HEK293 (cell line): Measurements from ENCODE around the gene IL10RB.

Source experiments
- AEBP2 ChIP-seq: fragments of 450-650 bp; formaldehyde crosslinking; IDR thresholded peaks from 2 replicates; pipeline ENCODE4 v1.5.1; 2016; ENCODE audit warnings: missing biosample characterization, missing genetic modification characterization, borderline replicate concordance
- ATF2 ChIP-seq: fragments of 450-650 bp; formaldehyde crosslinking; IDR thresholded peaks from 2 replicates; pipeline ENCODE4 v1.5.1; 2016; ENCODE audit warnings: missing biosample characterization, missing genetic modification characterization, low read depth
- FEZF1 ChIP-seq: fragments of 450-650 bp; formaldehyde crosslinking; IDR thresholded peaks from 2 replicates; pipeline ENCODE4 v1.5.1; 2016; ENCODE audit warnings: missing biosample characterization, missing genetic modification characterization
- HOXA7 ChIP-seq: sonication (generic); formaldehyde crosslinking; IDR thresholded peaks from 2 replicates; pipeline ENCODE4 v1.8.1; 2022; ENCODE audit warnings: missing genetic modification reagents, borderline replicate concordance
- MEIS1 ChIP-seq: sonication (generic); formaldehyde crosslinking; IDR thresholded peaks from 2 replicates; pipeline ENCODE4 v1.8.1; 2022; ENCODE audit warnings: missing genetic modification reagents, mild to moderate bottlenecking, borderline replicate concordance
- PRDM10 ChIP-seq: fragments of 450-650 bp; formaldehyde crosslinking; IDR thresholded peaks from 2 replicates; pipeline ENCODE4 v1.5.1; 2016; ENCODE audit warnings: missing biosample characterization, missing genetic modification characterization
- PRDM2 ChIP-seq: fragments of 450-650 bp; formaldehyde crosslinking; IDR thresholded peaks from 2 replicates; pipeline ENCODE4 v1.5.1; 2016; ENCODE audit warnings: missing biosample characterization, missing genetic modification characterization, borderline replicate concordance
- SALL2 ChIP-seq: fragments of 450-650 bp; formaldehyde crosslinking; IDR thresholded peaks from 2 replicates; pipeline ENCODE4 v1.5.0; 2017; ENCODE audit warnings: missing biosample characterization, mild to moderate bottlenecking, missing genetic modification characterization, borderline replicate concordance
- YY2 ChIP-seq: fragments of 450-650 bp; formaldehyde crosslinking; IDR thresholded peaks from 2 replicates; pipeline ENCODE4 v1.5.1; 2016; ENCODE audit warnings: missing biosample characterization, missing genetic modification characterization
- ZNF112 ChIP-seq: fragments of 450-650 bp; formaldehyde crosslinking; IDR thresholded peaks from 2 replicates; pipeline ENCODE4 v1.5.0; 2017; ENCODE audit warnings: missing biosample characterization, missing genetic modification characterization
- ZNF140 ChIP-seq: fragments of 450-650 bp; formaldehyde crosslinking; IDR thresholded peaks from 2 replicates; pipeline ENCODE4 v1.5.1; 2016; ENCODE audit warnings: missing biosample characterization, missing genetic modification characterization
- ZNF157 ChIP-seq: fragments of 450-650 bp; formaldehyde crosslinking; IDR thresholded peaks from 2 replicates; pipeline ENCODE4 v1.5.1; 2016; ENCODE audit warnings: missing biosample characterization, missing genetic modification characterization
- ZNF266 ChIP-seq: fragments of 450-650 bp; formaldehyde crosslinking; IDR thresholded peaks from 2 replicates; pipeline ENCODE4 v1.5.1; 2016; ENCODE audit warnings: missing biosample characterization, missing genetic modification characterization, low read depth
- ZNF449 ChIP-seq: fragments of 450-650 bp; formaldehyde crosslinking; IDR thresholded peaks from 2 replicates; pipeline ENCODE4 v1.5.1; 2017; ENCODE audit warnings: missing biosample characterization, mild to moderate bottlenecking, missing genetic modification characterization, moderate library complexity
- ZNF473 ChIP-seq: fragments of 450-650 bp; formaldehyde crosslinking; IDR thresholded peaks from 2 replicates; pipeline ENCODE4 v1.5.1; 2017; ENCODE audit warnings: missing biosample characterization, missing genetic modification characterization
- ZNF48 ChIP-seq: fragments of 450-650 bp; formaldehyde crosslinking; IDR thresholded peaks from 2 replicates; pipeline ENCODE4 v1.5.1; 2016; ENCODE audit warnings: missing biosample characterization, missing genetic modification characterization
- ZNF530 ChIP-seq: fragments of 450-650 bp; formaldehyde crosslinking; IDR thresholded peaks from 2 replicates; pipeline ENCODE4 v1.5.1; 2016; ENCODE audit warnings: low read depth, missing biosample characterization, missing genetic modification characterization
- ZNF544 ChIP-seq: fragments of 450-650 bp; formaldehyde crosslinking; IDR thresholded peaks from 2 replicates; pipeline ENCODE4 v1.5.0; 2017; ENCODE audit warnings: missing biosample characterization, missing genetic modification characterization
- ZNF610 ChIP-seq: fragments of 450-650 bp; formaldehyde crosslinking; IDR thresholded peaks from 2 replicates; pipeline ENCODE4 v1.5.1; 2016; ENCODE audit warnings: missing biosample characterization, missing genetic modification characterization, borderline replicate concordance
- ZNF621 ChIP-seq: fragments of 450-650 bp; formaldehyde crosslinking; IDR thresholded peaks from 2 replicates; pipeline ENCODE4 v1.5.1; 2017; ENCODE audit warnings: missing biosample characterization, missing genetic modification characterization
- ZSCAN18 ChIP-seq: fragments of 450-650 bp; formaldehyde crosslinking; IDR thresholded peaks from 2 replicates; pipeline ENCODE4 v1.5.1; 2016; ENCODE audit warnings: missing biosample characterization, missing genetic modification characterization
- ZSCAN4 ChIP-seq: fragments of 450-650 bp; formaldehyde crosslinking; IDR thresholded peaks from 2 replicates; pipeline ENCODE4 v1.5.1; 2017; ENCODE audit warnings: missing biosample characterization, missing genetic modification characterization

IL10RB gene

GRCh38 chr21:33229784-33230544 is 36.2 kb upstream of the IL10RB start, which contains the start of gene IFNAR2 (continued):
- TF ChIP-seq PRDM2 = no peak; the same call in 1 of the 2 replicates
- no peak for TF ChIP-seq YY2 (tag by site-specific recombination)
- no peak for TF ChIP-seq HOXA7 (CRISPR knock-in tag)
- TF ChIP-seq PRDM10 (tag by site-specific recombination) = peak; percentile 23
- TF ChIP-seq ZNF48 = no peak
- TF ChIP-seq ZSCAN4 (tag by site-specific recombination) = 0 out of 2 replicates have a peak, but pooled peaks have one; percentile 38
- TF ChIP-seq ZNF449 (tag by site-specific recombination) = no peak
- no peak for TF ChIP-seq ATF2 (tag by site-specific recombination)
- no peak for TF ChIP-seq ZNF621 (tag by site-specific recombination)
- no peak for TF ChIP-seq AEBP2 (tag by site-specific recombination)
- no peak for TF ChIP-seq ZNF140
- TF ChIP-seq ZNF266 = 0 out of 2 replicates have a peak, but pooled peaks have one; percentile 6
- TF ChIP-seq ZNF530 (tag by site-specific recombination) = no peak
- TF ChIP-seq ZNF112 (tag by site-specific recombination) = no peak
- TF ChIP-seq ZSCAN18 (tag by site-specific recombination) = no peak
- TF ChIP-seq MEIS1 (CRISPR knock-in tag) = no peak
- no peak for TF ChIP-seq ZNF157 (tag by site-specific recombination)
- no peak for TF ChIP-seq ZNF473 (tag by site-specific recombination)
- TF ChIP-seq ZNF610 = peak; percentile 77; the same call in 1 of the 2 replicates
- no peak for TF ChIP-seq ZNF544 (tag by site-specific recombination)
- no peak for TF ChIP-seq FEZF1
- TF ChIP-seq SALL2 = no peak
